Midbrain (tissue), 1 donor: ENCODE data around the gene HAGHL.
"Not testable (repeated sequence)": the region's sequence is repeated elsewhere in the genome, so short reads cannot be mapped to it uniquely, and the experiment has no call there.

Source experiments
- DNase-seq: peaks from one replicate; lab custom pipeline; 2025; lab: John Stamatoyannopoulos, UW

HAGHL gene

DNA sequence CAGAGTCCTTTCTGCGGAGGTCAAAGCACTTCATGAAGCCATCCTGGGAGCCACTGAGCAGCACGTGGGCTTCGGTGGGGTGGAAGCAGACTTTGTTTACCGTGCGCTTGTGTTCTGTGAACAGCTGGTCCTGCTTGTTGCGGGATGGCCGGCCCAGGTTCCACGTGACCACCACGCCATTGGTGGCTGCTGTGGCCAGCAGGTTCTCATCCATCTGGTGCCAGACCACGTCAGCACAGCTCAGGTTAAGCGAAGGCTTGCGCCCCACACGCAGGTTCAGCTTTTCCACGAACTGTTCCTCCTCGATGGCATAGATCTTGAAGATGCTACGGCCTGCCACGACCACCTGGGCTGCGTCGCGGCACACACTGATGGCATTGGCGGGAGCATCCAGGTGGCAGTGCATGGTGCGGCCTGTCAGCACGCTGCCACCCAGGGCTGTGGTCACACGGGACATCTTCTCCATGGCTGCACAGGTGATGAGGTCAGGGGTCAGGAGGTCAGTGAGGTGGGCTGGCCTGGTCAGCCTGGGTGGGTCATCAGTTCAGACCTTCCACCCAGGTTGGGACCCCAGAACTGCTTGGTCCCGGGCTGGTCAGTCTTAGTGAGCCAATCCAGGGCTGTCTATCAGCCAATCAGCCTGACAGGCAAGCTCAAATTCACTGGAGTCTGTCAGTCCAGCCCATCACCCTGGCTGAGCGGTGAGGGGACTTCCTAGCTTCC lies 37.6 kb upstream of the HAGHL start:
- no peak for DNase-seq

- not testable (repeated sequence) for DNase-seq
Measured at GRCh38 chr16:691242-691641, 35.7 kb upstream of the HAGHL start.

- no peak for DNase-seq
Measured at GRCh38 chr16:692356-693108, 34.4 kb upstream of the HAGHL start.

DNA sequence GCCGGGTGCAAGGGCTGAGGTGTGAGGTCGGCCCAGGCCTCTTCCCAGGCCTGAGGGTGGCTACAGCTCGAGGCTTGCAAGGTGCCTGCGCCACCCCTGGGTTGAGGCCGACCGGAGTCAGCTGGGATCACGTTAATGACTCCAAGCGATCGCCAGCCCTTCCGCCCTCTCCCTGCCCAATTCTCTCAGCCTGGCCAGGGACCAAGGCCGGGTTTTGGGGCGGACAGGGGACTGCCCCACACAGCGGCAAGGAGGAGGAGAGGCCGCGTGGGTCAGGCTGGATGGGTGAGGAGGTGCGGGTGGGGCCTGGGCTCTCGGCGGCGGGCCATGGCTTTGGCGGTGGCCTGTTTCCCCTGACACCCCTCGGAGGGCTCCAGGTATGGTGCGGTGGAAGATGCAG lies 33.5 kb upstream of the HAGHL start:
- DNase-seq, result no peak

GRCh38 chr16:693766-694165 lies 33.1 kb upstream of the HAGHL start:
- DNase-seq, result no peak

DNA sequence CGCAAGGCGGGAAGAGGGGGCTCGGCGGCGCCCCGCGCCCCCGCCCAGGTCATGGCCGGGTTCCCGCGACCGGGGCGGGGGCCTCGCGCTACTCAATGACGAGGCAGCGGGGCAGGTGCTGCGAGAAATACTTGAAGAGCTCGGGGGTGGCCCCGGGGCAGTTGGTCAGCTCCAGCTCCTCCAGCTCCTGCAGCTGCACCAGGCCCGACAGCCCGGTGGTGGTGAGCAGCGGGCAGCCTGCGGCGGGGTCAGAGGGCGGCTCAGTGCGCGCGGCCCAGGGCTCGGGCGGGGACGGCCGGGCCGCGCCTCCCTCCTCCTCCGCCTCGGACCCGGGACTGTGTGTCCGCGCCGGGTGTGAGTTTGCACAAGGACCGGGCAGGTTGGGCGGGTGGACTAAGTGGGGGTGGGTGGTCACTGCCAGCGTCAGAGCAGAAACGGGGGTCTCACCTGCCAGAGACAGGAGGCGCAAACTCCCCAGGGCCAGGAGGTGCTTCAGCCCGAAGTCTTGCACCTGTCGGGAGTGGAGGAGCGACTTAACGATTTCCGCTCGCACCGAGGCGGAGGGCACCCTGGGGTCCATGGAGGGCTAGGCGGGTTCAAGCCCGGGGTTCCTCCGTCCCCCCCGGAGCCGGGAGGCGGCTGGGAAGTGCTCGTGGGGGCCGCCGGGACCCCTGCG lies 32.6 kb upstream of the HAGHL start:
- DNase-seq, result no peak

GRCh38 chr16:694863-695354 lies 32.0 kb upstream of the HAGHL start:
- DNase-seq, result no peak

DNA sequence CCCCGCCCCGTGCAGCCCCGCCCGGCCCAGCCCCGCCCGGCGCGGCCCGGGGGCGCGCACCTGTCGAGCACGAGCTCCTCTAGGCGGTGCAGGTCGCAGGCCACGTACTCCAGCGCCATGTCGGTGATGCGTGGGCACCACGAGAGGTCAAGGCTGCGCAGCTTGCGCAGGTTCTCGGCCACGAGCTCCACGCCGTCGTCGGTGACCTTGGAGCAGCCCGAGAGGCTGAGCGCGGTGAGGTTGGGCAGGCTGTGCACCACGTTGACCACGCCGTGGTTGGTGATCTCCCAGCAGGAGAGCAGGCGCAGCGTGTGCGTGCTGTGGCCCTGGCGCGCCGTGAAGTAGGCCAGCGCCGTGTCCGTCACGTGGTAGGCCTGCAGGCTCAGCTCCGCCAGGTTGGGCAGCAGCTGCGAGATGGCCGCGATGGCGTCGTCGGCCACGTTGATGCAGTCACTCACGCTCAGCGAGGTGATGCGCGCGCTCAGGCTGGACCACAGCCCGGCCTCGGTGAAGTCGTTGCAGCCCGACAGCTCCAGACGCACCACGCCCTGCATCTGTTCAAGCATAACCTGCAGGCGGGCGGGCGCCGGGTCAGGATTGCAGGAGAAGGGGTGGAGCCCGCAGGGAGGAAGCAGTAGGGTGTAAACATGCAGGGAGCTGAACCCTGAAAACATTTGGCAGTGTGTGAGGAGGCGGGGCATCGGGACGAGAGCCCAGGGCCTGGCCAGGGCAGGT lies 31.4 kb upstream of the HAGHL start:
- no peak for DNase-seq

DNA sequence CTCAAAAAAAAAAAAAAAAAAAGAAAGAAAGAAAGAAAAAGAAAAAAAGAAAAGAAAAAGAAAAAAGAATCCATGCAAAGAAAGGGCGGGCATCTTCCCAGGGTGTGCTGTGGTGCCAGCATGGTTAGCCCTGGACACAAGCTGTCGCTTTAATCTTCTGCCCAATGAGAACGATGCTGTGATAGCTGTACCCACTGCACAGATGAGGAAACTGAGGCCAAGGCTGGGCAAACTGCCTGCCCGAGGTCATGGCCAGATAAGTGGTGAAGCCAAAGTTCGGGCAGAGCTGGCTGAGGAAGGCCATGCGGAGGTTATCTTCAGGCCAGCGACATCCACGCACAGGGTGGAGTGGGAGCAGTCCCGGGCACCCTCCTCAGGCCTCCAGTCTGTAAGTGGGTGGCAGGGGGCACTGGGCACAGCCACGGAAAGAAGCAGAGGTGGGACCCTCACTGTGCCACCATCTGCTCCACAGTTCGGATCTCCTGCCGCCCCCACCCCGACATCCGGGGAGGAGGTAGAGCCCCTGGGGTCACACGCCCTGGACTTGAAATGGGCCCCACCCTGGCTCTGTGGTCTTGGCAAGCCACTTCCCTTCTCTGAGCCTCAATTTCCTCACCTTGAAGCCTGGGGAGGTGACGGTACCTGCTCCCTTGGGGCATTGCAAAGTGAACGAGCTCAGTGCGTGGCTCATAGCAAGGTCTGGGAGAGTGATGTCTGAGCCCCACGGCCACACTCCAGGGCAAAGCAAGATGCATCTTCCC lies 27.8 kb upstream of the HAGHL start:
- DNase-seq, result no peak

DNA sequence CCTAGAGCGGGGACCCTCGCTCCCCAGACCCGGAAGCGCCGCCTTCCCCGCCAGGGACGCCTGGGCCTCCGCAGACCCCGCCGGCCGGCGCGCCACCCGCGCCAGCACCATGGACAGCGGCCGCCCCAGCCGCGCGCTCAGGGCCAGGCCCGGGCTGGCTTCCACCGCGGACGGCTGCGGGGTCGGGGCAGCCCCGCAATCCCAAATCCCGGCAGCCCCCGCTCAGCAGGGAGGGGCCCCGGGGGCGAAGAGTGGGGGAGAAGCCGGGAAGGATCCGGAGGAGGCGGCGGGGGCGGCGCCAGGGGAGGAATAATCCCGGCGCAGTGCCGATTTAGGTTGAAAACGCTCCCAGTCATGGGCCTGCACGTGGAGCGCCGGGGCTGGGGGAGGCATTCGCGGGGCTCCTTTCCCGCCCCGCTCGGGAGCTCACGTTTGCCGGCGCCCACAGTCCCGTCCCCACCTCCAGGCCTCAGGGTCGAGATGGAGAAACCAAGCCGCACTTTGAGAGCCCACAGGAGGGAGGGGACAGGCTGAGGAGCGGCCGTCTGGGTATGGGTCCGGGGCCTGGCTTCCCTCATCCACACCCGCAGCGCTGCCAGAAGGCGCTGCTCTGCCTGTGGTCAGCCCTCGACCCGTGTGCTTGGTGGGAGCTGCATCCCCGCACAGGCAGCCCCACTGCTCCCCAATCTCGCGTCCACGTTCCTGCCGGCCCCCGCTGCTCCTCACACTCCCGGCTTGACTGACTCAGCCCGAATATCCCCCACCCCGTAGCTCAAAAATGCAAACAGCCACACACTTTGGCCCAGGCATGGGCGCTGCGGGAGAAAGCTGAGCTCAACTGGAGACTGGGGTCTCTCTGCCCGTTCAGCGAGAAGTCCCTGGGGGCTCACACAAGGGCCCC lies 26.0 kb upstream of the HAGHL start:
- no peak for DNase-seq

- no peak for DNase-seq
Measured at GRCh38 chr16:702341-702740, 24.6 kb upstream of the HAGHL start.

DNA sequence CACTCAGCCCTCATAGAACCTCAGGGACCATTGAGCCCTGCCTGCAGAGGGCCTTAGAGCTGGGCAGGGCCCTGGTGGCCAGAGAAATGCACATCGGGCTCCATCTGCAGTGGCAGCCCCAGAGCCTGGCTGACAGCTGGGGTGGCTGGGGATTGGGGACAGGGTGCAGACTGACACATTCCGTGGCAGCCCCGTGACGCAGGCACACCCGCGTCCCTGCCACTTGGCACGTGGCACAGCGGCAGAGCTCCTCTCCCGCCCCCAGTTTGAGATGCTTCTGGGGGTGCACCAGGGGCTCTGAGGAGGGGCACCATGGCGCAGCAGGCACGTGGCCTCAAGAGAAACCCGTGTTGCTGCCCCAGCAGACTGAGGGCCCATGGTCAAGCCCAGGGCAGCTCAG lies 23.5 kb upstream of the HAGHL start:
- no peak for DNase-seq

- DNase-seq, result no peak
Measured at GRCh38 chr16:704047-704446, 22.9 kb upstream of the HAGHL start.

- DNase-seq, result no peak
Measured at GRCh38 chr16:704552-705380, 22.1 kb upstream of the HAGHL start.

- DNase-seq, result peak; percentile 74
Measured at GRCh38 chr16:705431-706188, 21.3 kb upstream of the HAGHL start, which contains the start of gene FBXL16. Gene FBXL16, minus strand, starts transcription at chr16:705801. Its CDS starts 8,396 bp downstream, at chr16:697405.

GRCh38 chr16:706189-707061 lies 20.5 kb upstream of the HAGHL start:
- DNase-seq, result no peak

- no peak for DNase-seq
Measured at GRCh38 chr16:707062-707538, 19.8 kb upstream of the HAGHL start.
